GM19463 (cell line): ENCODE results near the gene TSPYL2.

Experiments used
- ATAC-seq: cut with Tn5 transposase; IDR thresholded peaks from one replicate; pipeline ENCODE4 v1.9.1; 2021; ENCODE audit warnings: mild to moderate bottlenecking, moderate library complexity; ENCODE audit not compliant: unreplicated experiment

The TSPYL2 gene

DNA sequence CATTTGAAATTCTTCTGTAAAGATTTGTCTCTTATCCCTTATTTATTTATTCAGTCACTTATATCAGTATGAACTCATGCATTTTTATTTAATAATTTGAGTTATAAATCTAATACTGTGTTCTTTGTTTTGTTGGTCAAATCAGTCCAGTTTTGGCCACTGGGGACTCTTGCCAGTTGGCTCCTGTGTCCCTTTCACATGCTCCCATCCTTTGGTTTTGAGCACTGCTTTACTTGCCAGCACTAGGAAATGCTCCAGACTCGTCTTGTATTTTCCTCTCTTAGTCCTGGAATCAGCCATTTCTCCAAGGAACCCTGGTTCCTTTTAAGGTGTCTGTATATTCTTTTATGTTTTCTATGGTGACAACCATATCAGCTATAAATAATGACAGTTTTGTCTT, 39.8 kb downstream of the TSPYL2 start:
- no peak for ATAC-seq

DNA sequence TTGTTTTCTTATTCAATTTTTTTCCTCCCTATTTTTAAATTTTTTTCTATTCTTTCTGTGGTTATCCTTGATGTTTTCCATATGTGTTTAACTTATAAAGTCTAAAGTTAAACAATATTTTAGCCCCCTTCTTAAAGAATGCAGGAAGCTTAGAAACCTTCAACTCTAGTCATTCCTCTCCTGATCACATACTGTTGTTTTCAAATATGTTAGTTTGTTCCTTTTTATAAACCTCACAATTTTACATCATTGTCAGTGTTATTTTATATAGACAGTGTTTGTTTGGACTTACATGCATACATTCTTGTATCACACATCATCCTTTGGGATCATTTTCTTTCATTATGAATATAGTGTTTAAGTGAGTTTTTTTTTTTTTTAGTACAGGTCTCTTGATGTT, 43.3 kb downstream of the TSPYL2 start:
- no peak for ATAC-seq

DNA sequence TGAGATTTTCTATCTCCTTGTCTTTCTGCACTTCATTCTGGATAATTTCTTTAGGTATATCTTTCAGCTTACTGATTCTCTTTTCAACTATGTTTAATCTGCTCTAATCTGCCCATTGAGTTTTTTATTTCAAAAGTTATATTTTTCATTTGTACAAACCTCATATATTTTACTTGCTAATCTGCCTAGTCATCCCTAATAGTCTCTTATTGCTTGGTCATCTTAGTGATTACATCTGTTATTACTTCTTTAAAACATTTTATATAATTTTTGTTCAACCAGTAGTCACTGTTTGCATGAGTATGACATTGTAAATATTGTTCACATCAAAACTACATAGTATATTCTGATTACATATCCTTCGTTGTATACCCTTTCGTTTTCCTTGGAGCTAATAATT, 44.2 kb downstream of the TSPYL2 start:
- no peak for ATAC-seq

DNA sequence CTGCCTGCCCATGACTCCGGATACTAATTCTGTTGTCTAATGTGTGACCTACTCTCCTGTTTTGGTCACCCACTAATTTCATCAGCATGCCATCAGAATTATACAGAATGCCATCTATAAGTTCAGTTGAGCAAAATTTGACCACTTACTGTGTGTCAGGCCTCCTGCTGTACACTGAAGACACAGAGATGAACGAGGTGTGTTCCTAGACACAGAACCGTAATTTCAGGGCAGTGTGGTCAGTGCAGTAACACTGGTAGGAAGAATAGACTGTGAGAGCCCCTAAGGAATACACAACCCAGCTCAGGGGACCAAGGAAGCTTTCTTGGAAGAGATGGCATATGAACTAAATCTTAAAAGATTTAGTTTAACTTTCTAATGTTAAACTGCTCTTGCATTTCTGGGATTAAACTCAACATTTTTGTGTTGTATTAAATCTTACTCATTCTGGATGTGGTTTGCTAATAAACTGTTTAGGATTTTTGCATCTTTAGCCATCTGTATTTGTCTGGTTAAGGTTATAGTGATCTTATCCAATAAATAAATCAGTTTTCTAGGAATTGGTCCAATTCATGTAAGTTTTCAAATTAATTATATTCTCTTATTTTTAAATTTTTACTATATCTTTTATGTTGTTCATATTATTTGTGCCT, 46.1 kb downstream of the TSPYL2 start:
- no peak for ATAC-seq

DNA sequence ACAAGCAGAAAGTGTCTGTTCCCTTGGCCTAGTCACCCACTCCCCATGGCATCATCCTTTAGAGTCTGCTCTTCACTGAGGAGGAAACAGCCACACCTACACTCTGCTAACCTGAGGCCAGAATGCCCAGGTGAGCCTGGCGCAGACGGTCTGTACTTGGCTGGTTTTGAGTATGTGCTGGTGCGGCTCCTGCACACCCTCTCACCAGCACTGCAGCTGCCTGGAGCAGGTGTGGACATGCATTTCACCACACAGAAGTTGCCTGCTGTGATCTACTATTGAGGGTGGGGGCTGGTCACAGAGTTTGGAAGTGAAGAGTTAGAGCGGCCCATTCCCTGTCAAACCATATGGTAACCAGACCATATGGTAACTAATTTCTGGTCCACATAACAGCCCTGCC, 51.2 kb downstream of the TSPYL2 start:
- ATAC-seq: no peak

DNA sequence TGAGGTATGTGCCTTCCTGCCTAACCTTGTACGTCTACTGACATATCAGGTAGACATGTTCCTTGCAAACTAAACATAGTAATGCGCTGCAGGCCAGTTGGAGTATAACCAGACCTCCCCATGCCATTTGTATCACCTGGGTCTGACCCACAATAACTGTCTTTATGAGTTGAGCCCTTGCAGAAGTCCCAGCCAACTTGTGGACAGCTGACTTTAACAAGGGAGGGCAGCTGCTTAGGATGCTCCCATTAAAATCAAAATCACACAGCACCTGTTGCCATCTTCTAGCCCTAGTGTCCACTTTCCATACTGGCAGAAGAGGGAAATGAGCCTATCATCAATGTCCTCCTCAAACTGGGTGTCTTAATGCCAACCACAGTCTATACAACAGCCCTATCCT, 53.4 kb downstream of the TSPYL2 start:
- no peak for ATAC-seq
